ENCODE measurements around the gene HOXA11.

The HOXA11 gene

GRCh38 chr7:27163288-27164044 is 21.6 kb downstream of the HOXA11 start:
- Histone ChIP-seq H3K36me3 (ENCODE audit: insufficient read depth, low read length) (no peaks in the 10 kb centered on the region), H3K9ac (ENCODE audit: low read length) (no peak overlapping the region), H3K9me3 (ENCODE audit: low read length) (no peaks in the 10 kb centered on the region), H3K27ac (ENCODE audit: low read depth, low read length, poor library complexity, severe bottlenecking) (no peak overlapping the region), H3K9me2 (ENCODE audit: low read depth, low read length) (no peaks in the 10 kb centered on the region), H4K20me1 (ENCODE audit: insufficient read depth, low read length) (no peaks in the 10 kb centered on the region), H3K4me2 (ENCODE audit: low read length) (no peak overlapping the region), H3F3A (ENCODE audit: insufficient read depth, low read length) (0 out of 2 replicates have a peak, but pooled peaks cover 8% of the 10 kb centered on the region), H3K79me2 (ENCODE audit: insufficient read depth, low read length) (no peaks in the 10 kb centered on the region), H3K4me3 (ENCODE audit: low read depth, low read length, poor library complexity, severe bottlenecking) (no peak overlapping the region), H2AFZ (ENCODE audit: low read length) (no peak overlapping the region), H3K4me1 (ENCODE audit: insufficient read depth, low read length, severe bottlenecking) (peaks cover 13% of the 10 kb centered on the region), H3K27me3 (ENCODE audit: insufficient read depth, low read length) (peaks cover 4% of the 10 kb centered on the region; the same call in 1 of the 2 replicates)
- TF ChIP-seq, protein P1, sequence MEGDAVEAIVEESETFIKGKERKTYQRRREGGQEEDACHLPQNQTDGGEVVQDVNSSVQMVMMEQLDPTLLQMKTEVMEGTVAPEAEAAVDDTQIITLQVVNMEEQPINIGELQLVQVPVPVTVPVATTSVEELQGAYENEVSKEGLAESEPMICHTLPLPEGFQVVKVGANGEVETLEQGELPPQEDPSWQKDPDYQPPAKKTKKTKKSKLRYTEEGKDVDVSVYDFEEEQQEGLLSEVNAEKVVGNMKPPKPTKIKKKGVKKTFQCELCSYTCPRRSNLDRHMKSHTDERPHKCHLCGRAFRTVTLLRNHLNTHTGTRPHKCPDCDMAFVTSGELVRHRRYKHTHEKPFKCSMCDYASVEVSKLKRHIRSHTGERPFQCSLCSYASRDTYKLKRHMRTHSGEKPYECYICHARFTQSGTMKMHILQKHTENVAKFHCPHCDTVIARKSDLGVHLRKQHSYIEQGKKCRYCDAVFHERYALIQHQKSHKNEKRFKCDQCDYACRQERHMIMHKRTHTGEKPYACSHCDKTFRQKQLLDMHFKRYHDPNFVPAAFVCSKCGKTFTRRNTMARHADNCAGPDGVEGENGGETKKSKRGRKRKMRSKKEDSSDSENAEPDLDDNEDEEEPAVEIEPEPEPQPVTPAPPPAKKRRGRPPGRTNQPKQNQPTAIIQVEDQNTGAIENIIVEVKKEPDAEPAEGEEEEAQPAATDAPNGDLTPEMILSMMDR (IDR thresholded peaks at IDR 0.05; ENCODE audit: low read length), result no peak
- TF ChIP-seq EZH2 (IDR thresholded peaks at IDR 0.05; ENCODE audit: borderline replicate concordance, low read length), result no peak

DNA sequence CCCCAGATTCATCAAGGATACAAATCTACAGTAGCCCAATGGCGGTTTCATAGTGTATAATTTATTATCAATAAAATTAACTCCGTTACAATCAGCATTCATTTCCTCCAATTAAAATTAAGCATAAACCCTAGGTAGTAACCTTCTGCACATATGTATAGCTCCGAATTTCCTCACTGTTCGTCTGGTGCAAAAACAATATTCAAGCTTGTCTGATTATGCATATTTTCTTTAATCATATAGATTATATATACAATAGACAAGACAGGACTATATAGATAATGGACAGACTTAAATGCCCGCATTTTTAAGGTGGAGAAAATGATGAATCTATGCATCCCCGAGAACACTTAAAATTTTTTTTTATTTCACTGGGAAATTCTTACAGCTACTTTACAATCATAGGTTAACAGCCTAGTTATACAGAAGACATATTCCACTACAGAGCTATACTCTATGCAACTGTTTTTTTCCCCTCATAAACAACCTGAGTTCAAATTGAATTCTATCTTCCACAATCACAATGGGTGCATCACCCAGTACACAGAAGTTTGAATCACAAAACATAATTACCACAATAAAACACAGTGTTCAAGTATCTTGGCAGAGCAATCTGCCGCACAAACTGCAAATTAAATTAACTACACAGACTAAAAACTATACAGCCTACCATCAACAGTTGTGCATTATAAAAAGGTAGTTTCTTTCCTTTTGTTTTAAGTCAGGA is 22.3 kb downstream of the HOXA11 start:
- Histone ChIP-seq H3K27me3 (ENCODE audit: insufficient read depth, low read length) (peaks cover 4% of the 10 kb centered on the region; the same call in 1 of the 2 replicates), H4K20me1 (ENCODE audit: insufficient read depth, low read length) (no peaks in the 10 kb centered on the region), H3K4me3 (ENCODE audit: low read depth, low read length, poor library complexity, severe bottlenecking) (no peak overlapping the region), H2AFZ (ENCODE audit: low read length) (no peak overlapping the region), H3K4me1 (ENCODE audit: insufficient read depth, low read length, severe bottlenecking) (peaks cover 13% of the 10 kb centered on the region), H3F3A (ENCODE audit: insufficient read depth, low read length) (0 out of 2 replicates have a peak, but pooled peaks cover 8% of the 10 kb centered on the region), H3K36me3 (ENCODE audit: insufficient read depth, low read length) (no peaks in the 10 kb centered on the region), H3K9ac (ENCODE audit: low read length) (no peak overlapping the region), H3K4me2 (ENCODE audit: low read length) (no peak overlapping the region), H3K9me2 (ENCODE audit: low read depth, low read length) (no peaks in the 10 kb centered on the region), H3K27ac (ENCODE audit: low read depth, low read length, poor library complexity, severe bottlenecking) (no peak overlapping the region), H3K9me3 (ENCODE audit: low read length) (no peaks in the 10 kb centered on the region), H3K79me2 (ENCODE audit: insufficient read depth, low read length) (no peaks in the 10 kb centered on the region)
- TF ChIP-seq, protein P1 (IDR thresholded peaks at IDR 0.05; ENCODE audit: low read length), result no peak
- no peak for TF ChIP-seq EZH2 (IDR thresholded peaks at IDR 0.05; ENCODE audit: borderline replicate concordance, low read length)

DNA sequence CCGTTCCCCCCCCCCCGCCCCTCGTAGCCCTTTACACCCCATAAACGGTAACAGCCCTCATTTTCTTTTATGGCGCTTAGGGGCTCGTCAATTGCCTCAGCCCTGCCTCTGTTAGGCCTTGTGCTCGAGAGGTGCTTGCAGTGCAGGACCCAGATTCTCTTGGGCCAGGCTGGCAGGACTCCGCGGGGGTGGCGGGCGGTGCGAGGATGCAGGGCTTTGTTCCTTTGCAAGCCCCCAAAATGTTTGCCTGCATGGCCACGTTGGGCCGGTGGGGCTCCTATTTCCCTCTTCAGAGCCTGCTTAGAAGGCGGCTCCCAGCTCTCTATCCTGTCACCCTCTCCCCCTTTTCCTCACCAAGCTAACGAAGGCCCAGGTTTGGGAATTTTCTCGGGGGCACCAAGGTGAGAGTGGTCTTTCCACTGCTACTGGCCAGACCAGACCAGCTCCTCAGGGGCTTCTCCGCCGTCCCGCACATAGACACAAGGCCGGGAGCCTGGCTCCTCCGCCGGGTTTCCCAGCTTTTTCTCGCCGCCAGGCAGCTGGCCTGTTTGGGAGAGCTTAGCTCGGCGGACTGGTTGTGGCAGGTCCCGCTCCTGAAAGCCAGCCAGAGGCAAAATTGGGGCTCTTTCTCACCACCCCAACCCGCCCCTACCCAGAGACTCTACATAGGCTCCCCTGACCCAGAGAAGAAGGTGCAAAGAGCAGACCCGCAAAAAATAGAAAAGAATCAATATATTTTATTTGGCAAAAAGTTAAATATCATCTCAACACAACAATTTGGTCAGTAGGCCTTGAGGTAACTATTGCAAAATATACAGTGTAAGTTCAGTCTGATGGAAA is 23.1 kb downstream of the HOXA11 start:
- Histone ChIP-seq H3K4me2 (ENCODE audit: low read length) (peak overlapping the region; percentile 88; the same call in 1 of the 2 replicates), H3K9me3 (ENCODE audit: low read length) (no peaks in the 10 kb centered on the region), H3K27me3 (ENCODE audit: insufficient read depth, low read length) (peaks cover under 1% of the 10 kb centered on the region; the same call in 1 of the 2 replicates), H3K4me1 (ENCODE audit: insufficient read depth, low read length, severe bottlenecking) (peaks cover 13% of the 10 kb centered on the region), H3F3A (ENCODE audit: insufficient read depth, low read length) (0 out of 2 replicates have a peak, but pooled peaks cover 8% of the 10 kb centered on the region), H3K4me3 (ENCODE audit: low read depth, low read length, poor library complexity, severe bottlenecking) (no peak overlapping the region), H3K27ac (ENCODE audit: low read depth, low read length, poor library complexity, severe bottlenecking) (no peak overlapping the region), H3K36me3 (ENCODE audit: insufficient read depth, low read length) (no peaks in the 10 kb centered on the region), H2AFZ (ENCODE audit: low read length) (no peak overlapping the region), H3K79me2 (ENCODE audit: insufficient read depth, low read length) (no peaks in the 10 kb centered on the region), H3K9ac (ENCODE audit: low read length) (no peak overlapping the region), H4K20me1 (ENCODE audit: insufficient read depth, low read length) (no peaks in the 10 kb centered on the region), H3K9me2 (ENCODE audit: low read depth, low read length) (no peaks in the 10 kb centered on the region)
- TF ChIP-seq, protein P1 (IDR thresholded peaks at IDR 0.05; ENCODE audit: low read length), result no peak
- no peak for TF ChIP-seq EZH2 (IDR thresholded peaks at IDR 0.05; ENCODE audit: borderline replicate concordance, low read length)

Data from OCI-LY1 (cell line).